ENCODE measurements around the gene MRPL53.

DNA sequence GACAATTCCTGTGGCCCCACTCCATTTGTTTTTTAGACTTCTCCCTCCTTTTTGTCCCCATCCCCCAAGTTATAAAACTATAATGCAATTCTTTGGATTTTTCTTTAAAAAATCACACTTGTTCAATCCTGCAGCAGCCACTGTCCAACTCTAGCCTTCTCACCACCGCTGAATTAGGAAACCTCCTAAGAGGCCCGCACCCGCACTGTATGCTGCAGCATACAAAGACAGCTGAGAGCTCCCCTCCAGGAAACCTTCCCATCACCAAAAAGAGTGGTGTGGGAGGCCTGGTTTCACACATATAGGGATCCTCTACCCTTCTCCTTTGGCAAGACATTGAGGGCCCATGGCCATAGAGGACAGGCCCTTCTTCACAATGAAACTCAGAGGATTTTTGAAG, 32.1 kb upstream of the MRPL53 start:
- TF ChIP-seq, protein P1, sequence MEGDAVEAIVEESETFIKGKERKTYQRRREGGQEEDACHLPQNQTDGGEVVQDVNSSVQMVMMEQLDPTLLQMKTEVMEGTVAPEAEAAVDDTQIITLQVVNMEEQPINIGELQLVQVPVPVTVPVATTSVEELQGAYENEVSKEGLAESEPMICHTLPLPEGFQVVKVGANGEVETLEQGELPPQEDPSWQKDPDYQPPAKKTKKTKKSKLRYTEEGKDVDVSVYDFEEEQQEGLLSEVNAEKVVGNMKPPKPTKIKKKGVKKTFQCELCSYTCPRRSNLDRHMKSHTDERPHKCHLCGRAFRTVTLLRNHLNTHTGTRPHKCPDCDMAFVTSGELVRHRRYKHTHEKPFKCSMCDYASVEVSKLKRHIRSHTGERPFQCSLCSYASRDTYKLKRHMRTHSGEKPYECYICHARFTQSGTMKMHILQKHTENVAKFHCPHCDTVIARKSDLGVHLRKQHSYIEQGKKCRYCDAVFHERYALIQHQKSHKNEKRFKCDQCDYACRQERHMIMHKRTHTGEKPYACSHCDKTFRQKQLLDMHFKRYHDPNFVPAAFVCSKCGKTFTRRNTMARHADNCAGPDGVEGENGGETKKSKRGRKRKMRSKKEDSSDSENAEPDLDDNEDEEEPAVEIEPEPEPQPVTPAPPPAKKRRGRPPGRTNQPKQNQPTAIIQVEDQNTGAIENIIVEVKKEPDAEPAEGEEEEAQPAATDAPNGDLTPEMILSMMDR (IDR thresholded peaks at IDR 0.05; ENCODE audit: low read depth, low read length): no peak
- no peak for TF ChIP-seq EZH2phosphoT487 (IDR thresholded peaks at IDR 0.05; ENCODE audit: low read depth)
